Measurements from ENCODE around the gene GDE1. TPM values are rescaled to one million over a fixed set of nuclear protein-coding genes. Genes with fewer than 3 reads are reported as not detected.

GDE1 gene
- total RNA-seq, result 37.4 and 53.8 TPM in 2 replicates

DNA sequence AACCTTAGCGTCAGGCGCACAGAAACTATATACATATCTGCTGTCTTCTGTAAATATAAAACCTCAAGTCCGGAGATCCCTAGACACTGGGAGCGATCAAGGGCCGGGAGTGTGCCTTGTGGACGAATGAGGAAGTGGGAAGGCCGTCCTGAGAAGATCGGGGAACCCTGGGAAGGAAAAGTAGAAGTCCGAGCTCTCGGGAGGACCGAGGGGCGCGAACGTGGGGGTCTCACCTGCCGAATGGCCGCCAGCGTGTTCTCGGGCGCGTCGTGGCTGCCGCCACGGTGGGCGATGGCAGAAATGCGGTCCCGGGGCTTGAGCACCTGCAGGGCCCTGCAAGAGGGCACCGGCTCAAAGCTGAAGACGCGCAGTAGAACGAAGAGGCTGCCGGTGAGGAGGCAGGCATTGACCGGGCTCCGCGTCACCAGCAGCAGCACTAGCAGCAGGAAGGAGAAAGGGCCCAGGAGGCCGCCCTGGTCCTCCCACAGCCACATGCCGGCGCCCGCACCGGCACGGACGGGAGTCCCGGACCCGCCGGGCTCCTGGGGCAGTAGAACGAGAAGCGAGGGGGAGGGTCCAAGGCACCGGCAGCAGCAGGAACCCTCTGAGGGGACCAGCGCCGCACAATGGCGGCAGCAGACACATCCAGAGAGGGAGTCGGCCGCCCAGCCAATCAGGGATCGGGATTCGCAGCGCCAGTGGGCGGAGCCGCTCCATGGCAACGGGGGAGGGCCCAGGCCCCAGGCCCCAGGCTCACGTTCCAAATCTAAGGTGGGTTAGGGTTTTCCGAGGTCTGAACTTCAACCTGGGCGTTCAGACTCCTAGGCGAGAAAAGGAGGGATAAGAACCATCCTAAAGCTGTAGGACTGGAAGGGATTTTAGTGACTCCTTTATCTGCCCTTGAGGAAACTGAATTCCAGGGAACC is at the start of gene GDE1:
Gene GDE1 (minus strand): TSS at position 628 of the 926 bp plus-strand sequence. CDS start 134 bp downstream, at position 494.

GRCh38 chr16:19555186-19555937 is 33.5 kb upstream of the GDE1 start, which contains the start of gene VPS35L:
TSS of gene VPS35L (plus strand) at chr16:19555703. CDS start at chr16:19555730, 27 bp downstream.

GRCh38 chr16:19523559-19524355 is 1.9 kb upstream of the GDE1 start, which contains the start of gene CCP110:
TSS of gene CCP110 (plus strand) at chr16:19523942. CDS start at chr16:19527882, 3,940 bp downstream.

Other genes starting within 250 kb of the GDE1 start
- not detected in 2 replicates for gene CLEC19A, start 236.4 kb downstream of the GDE1 start, total RNA-seq
- gene TMC5, start 104.2 kb downstream of the GDE1 start, total RNA-seq, result not detected in 2 replicates
- 2.3 and 5.2 TPM in 2 replicates for gene CCP110, start 1.8 kb upstream of the GDE1 start, total RNA-seq
- 36.6 and 45.2 TPM in 2 replicates for gene VPS35L, start 33.6 kb upstream of the GDE1 start, total RNA-seq
- 6.0 and 8.8 TPM in 2 replicates for gene KNOP1, start 196.1 kb upstream of the GDE1 start, total RNA-seq
- 9.6 and 15.6 TPM in 2 replicates for gene IQCK, start 196.2 kb upstream of the GDE1 start, total RNA-seq

Measured in cardiac atrium fibroblast (primary cell).